ENCODE results near the gene TBPL2.
A peak's percentile ranks its signal among the peaks of the same experiment; 100 is the strongest.

The TBPL2 gene

GRCh38 chr14:55446127-55446736, 5.8 kb upstream of the TBPL2 start:
- H3K4me3 ChIP-seq (ENCODE audit: low read length), result no peak overlapping the region
- DNase-seq (ENCODE audit: low read depth), result peak; percentile 81

GRCh38 chr14:55441286-55441685, 870 bp upstream of the TBPL2 start:
- no peak for TF ChIP-seq CTCF (IDR thresholded peaks at IDR 0.05; ENCODE audit: insufficient read depth, low read depth, low read length, missing control alignments)
- H3K4me3 ChIP-seq (ENCODE audit: low read length), result no peak overlapping the region
- DNase-seq (ENCODE audit: low read depth), result peak; percentile 45

More at GRCh38 chr14:55446127-55446736, 5.8 kb upstream of the TBPL2 start:
- TF ChIP-seq CTCF (IDR thresholded peaks at IDR 0.05; ENCODE audit: insufficient read depth, low read depth, low read length, missing control alignments), result peak; percentile 69

GRCh38 chr14:55438066-55438683, 2.2 kb downstream of the TBPL2 start:
- peak; percentile 76 for DNase-seq (ENCODE audit: low read depth)
- peak; percentile 76 for TF ChIP-seq CTCF (IDR thresholded peaks at IDR 0.05; ENCODE audit: insufficient read depth, low read depth, low read length, missing control alignments)
- H3K4me3 ChIP-seq (ENCODE audit: low read length), result no peak overlapping the region

GRCh38 chr14:55436931-55437330, 3.5 kb downstream of the TBPL2 start:
- no peak for DNase-seq (ENCODE audit: low read depth)
- no peak overlapping the region for H3K4me3 ChIP-seq (ENCODE audit: low read length)
- TF ChIP-seq CTCF (IDR thresholded peaks at IDR 0.05; ENCODE audit: insufficient read depth, low read depth, low read length, missing control alignments), result no peak

GRCh38 chr14:55436519-55436918, 3.9 kb downstream of the TBPL2 start:
- no peak for DNase-seq (ENCODE audit: low read depth)
- H3K4me3 ChIP-seq (ENCODE audit: low read length), result no peak overlapping the region
- no peak for TF ChIP-seq CTCF (IDR thresholded peaks at IDR 0.05; ENCODE audit: insufficient read depth, low read depth, low read length, missing control alignments)

- no peak for DNase-seq (ENCODE audit: low read depth)
- TF ChIP-seq CTCF (IDR thresholded peaks at IDR 0.05; ENCODE audit: insufficient read depth, low read depth, low read length, missing control alignments), result no peak
- H3K4me3 ChIP-seq (ENCODE audit: low read length), result no peak overlapping the region
Measured at GRCh38 chr14:55434805-55435174, 5.6 kb downstream of the TBPL2 start.

Measured in epithelial cell of esophagus (primary cell).